Suprapubic skin (tissue), 4 donors: ENCODE results near the gene GALNT12.

Source experiments
- EP300 ChIP-seq: sonication (generic); formaldehyde crosslinking; IDR thresholded peaks from one replicate; pipeline ENCODE4 v1.6.1; 2017; ENCODE audit warnings: antibody characterized with exemption
- POLR2A ChIP-seq, 2 donors: fragments of 450-650 bp; IDR thresholded peaks; one replicate each; pipeline ENCODE4 v1.6.1; 2017; ENCODE audit warnings: antibody characterized with exemption in 2 of 2, mild to moderate bottlenecking in 2 of 2, moderate library complexity in 2 of 2
- POLR2AphosphoS5 ChIP-seq, 3 donors: sonication (generic); formaldehyde crosslinking; IDR thresholded peaks; one replicate each; pipeline ENCODE4 v1.6.1; 2017; ENCODE audit warnings: antibody characterized with exemption in 3 of 3
- TF ChIP-seq, protein P1 (sequence below), 2 donors: fragments of 200-600 bp in 1 of 2; fragments of 450-650 bp in 1 of 2; sonication (generic) in 1 of 2; IDR thresholded peaks; one replicate each; pipeline ENCODE4 v1.5.1; 2016 to 2019; ENCODE audit warnings: antibody characterized with exemption in 2 of 2, mild to moderate bottlenecking in 1 of 2, moderate library complexity in 1 of 2

DNA sequence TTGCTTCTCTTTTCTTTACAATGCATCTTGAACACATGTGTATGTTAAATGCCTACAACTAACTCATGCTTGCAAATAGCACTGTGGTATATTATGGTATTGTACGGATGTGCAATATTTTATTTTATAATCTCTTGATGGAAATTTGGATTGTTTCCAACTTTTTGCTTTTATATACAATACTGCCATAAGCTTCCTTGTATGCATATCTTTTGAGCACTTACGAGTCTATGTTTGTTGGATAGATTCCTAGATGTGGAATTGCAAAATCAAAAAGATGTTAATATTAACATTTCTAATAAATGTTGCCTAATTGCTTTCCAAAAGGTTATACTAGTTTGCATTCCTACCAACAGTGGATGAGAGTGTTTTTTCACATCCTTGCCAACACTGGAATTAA lies 3.4 kb upstream of the GALNT12 start:
- TF ChIP-seq POLR2AphosphoS5 (IDR thresholded peaks at IDR 0.05) (no peak), EP300 (no peak), POLR2A (IDR thresholded peaks at IDR 0.05) (no peak)
- TF ChIP-seq, protein P1, sequence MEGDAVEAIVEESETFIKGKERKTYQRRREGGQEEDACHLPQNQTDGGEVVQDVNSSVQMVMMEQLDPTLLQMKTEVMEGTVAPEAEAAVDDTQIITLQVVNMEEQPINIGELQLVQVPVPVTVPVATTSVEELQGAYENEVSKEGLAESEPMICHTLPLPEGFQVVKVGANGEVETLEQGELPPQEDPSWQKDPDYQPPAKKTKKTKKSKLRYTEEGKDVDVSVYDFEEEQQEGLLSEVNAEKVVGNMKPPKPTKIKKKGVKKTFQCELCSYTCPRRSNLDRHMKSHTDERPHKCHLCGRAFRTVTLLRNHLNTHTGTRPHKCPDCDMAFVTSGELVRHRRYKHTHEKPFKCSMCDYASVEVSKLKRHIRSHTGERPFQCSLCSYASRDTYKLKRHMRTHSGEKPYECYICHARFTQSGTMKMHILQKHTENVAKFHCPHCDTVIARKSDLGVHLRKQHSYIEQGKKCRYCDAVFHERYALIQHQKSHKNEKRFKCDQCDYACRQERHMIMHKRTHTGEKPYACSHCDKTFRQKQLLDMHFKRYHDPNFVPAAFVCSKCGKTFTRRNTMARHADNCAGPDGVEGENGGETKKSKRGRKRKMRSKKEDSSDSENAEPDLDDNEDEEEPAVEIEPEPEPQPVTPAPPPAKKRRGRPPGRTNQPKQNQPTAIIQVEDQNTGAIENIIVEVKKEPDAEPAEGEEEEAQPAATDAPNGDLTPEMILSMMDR (IDR thresholded peaks at IDR 0.05) = no peak
